ENCODE data around the gene HIP1.
"Not testable (repeated sequence)": the region's sequence is repeated elsewhere in the genome, so short reads cannot be mapped to it uniquely, and the experiment has no call there.

HIP1 gene

GRCh38 chr7:75738604-75738974 lies at the start of gene HIP1:
Gene HIP1, minus strand, starts transcription at chr7:75738941. Its CDS starts 21 bp downstream, at chr7:75738920.
- in situ Hi-C loops (cut with MboI; ENCODE audit: low sequenced_read_pairs): no loop called here

GRCh38 chr7:75788154-75788847 lies 49.6 kb upstream of the HIP1 start:
- in situ Hi-C loops (cut with MboI; ENCODE audit: low sequenced_read_pairs): not testable (repeated sequence)

GRCh38 chr7:75783058-75783457 lies 44.3 kb upstream of the HIP1 start:
- in situ Hi-C loops (cut with MboI; ENCODE audit: low sequenced_read_pairs): not testable (repeated sequence)

- in situ Hi-C loops (cut with MboI; ENCODE audit: low sequenced_read_pairs): not testable (repeated sequence)
Observed at GRCh38 chr7:75780647-75781273, 42.0 kb upstream of the HIP1 start.

GRCh38 chr7:75779516-75779915 lies 40.8 kb upstream of the HIP1 start:
- in situ Hi-C loops (cut with MboI; ENCODE audit: low sequenced_read_pairs): not testable (repeated sequence)

GRCh38 chr7:75779035-75779434 lies 40.3 kb upstream of the HIP1 start:
- in situ Hi-C loops (cut with MboI; ENCODE audit: low sequenced_read_pairs): not testable (repeated sequence)

- in situ Hi-C loops (cut with MboI; ENCODE audit: low sequenced_read_pairs): no loop called here
Observed at GRCh38 chr7:75776295-75776971, 37.7 kb upstream of the HIP1 start.

- in situ Hi-C loops (cut with MboI; ENCODE audit: low sequenced_read_pairs): not testable (repeated sequence)
Observed at GRCh38 chr7:75773958-75774357, 35.2 kb upstream of the HIP1 start.

- in situ Hi-C loops (cut with MboI; ENCODE audit: low sequenced_read_pairs): no loop called here
Observed at GRCh38 chr7:75772081-75773077, 33.6 kb upstream of the HIP1 start, which contains the start of gene CCL26. Gene CCL26, minus strand, starts transcription at chr7:75772211. Its CDS starts 35 bp downstream, at chr7:75772176.

- in situ Hi-C loops (cut with MboI; ENCODE audit: low sequenced_read_pairs): no loop called here
Observed at GRCh38 chr7:75771224-75771623, 32.5 kb upstream of the HIP1 start.

GRCh38 chr7:75762350-75762917 lies 23.7 kb upstream of the HIP1 start:
- in situ Hi-C loops (cut with MboI; ENCODE audit: low sequenced_read_pairs): no loop called here

- in situ Hi-C loops (cut with MboI; ENCODE audit: low sequenced_read_pairs): not testable (repeated sequence)
Observed at GRCh38 chr7:75761801-75762200, 23.1 kb upstream of the HIP1 start.

GRCh38 chr7:75758491-75758890 lies 19.8 kb upstream of the HIP1 start:
- in situ Hi-C loops (cut with MboI; ENCODE audit: low sequenced_read_pairs): no loop called here

GRCh38 chr7:75757860-75758259 lies 19.1 kb upstream of the HIP1 start:
- in situ Hi-C loops (cut with MboI; ENCODE audit: low sequenced_read_pairs): no loop called here

GRCh38 chr7:75756991-75757676 lies 18.4 kb upstream of the HIP1 start:
- in situ Hi-C loops (cut with MboI; ENCODE audit: low sequenced_read_pairs): no loop called here

GRCh38 chr7:75756206-75756990 lies 17.7 kb upstream of the HIP1 start:
- in situ Hi-C loops (cut with MboI; ENCODE audit: low sequenced_read_pairs): no loop called here

- in situ Hi-C loops (cut with MboI; ENCODE audit: low sequenced_read_pairs): no loop called here
Observed at GRCh38 chr7:75743455-75743859, 4.7 kb upstream of the HIP1 start.

- in situ Hi-C loops (cut with MboI; ENCODE audit: low sequenced_read_pairs): no loop called here
Observed at GRCh38 chr7:75740846-75741497, 2.2 kb upstream of the HIP1 start.
